DOHH2 (cell line): ENCODE results near the gene YBX2.

Experiments used
- H3F3A ChIP-seq: fragments of 200-600 bp; sonication (generic), shearing (Covaris generic); 2 replicates; pipeline ENCODE4 v1.6.0; 2016; ENCODE audit warnings: antibody characterized with exemption, mild to moderate bottlenecking; ENCODE audit not compliant: control insufficient read depth, insufficient read depth
- H3K27ac ChIP-seq: fragments of 200-600 bp; sonication (generic); 2 replicates; pipeline ENCODE4 v1.5.1; 2014; ENCODE audit warnings: low read depth, mild to moderate bottlenecking, low read length, moderate library complexity
- H3K27me3 ChIP-seq: fragments of 200-600 bp; sonication (generic); 2 replicates; pipeline ENCODE4 v1.6.1; 2014; ENCODE audit warnings: mild to moderate bottlenecking, low read length, mixed read lengths; ENCODE audit not compliant: control insufficient read depth
- H3K36me3 ChIP-seq: fragments of 200-600 bp; sonication (generic); 2 replicates; pipeline ENCODE4 v1.6.1; 2014; ENCODE audit warnings: mild to moderate bottlenecking, low read length, moderate library complexity, mixed read lengths; ENCODE audit not compliant: control insufficient read depth
- H3K4me1 ChIP-seq: fragments of 200-600 bp; sonication (generic); 2 replicates; pipeline ENCODE4 v1.6.1; 2014; ENCODE audit warnings: mild to moderate bottlenecking, low read length, mixed read lengths; ENCODE audit not compliant: control insufficient read depth
- H3K4me2 ChIP-seq: fragments of 200-600 bp; sonication (generic); 2 replicates; pipeline ENCODE4 v1.6.0; 2014; ENCODE audit warnings: mild to moderate bottlenecking, low read length, moderate library complexity
- H3K4me3 ChIP-seq: fragments of 200-600 bp; sonication (generic); 2 replicates; pipeline ENCODE4 v1.5.1; 2014; ENCODE audit warnings: mild to moderate bottlenecking, low read length, mixed read lengths
- H3K79me2 ChIP-seq: fragments of 200-600 bp; sonication (generic); 2 replicates; pipeline ENCODE4 v1.6.1; 2014; ENCODE audit warnings: mild to moderate bottlenecking, low read length, mixed read lengths; ENCODE audit not compliant: control insufficient read depth
- H3K9me2 ChIP-seq: fragments of 200-600 bp; sonication (generic); replicated peaks from 2 replicates; pipeline ENCODE4 v1.6.1; 2014; ENCODE audit warnings: mild to moderate bottlenecking, low read length, mixed read lengths; ENCODE audit not compliant: control insufficient read depth
- H3K9me3 ChIP-seq: fragments of 200-600 bp; sonication (generic); 2 replicates; pipeline ENCODE4 v1.6.1; 2014; ENCODE audit warnings: antibody characterized with exemption, low read length, mixed read lengths; ENCODE audit not compliant: control insufficient read depth, insufficient read depth
- H4K20me1 ChIP-seq: fragments of 200-600 bp; sonication (generic); 2 replicates; pipeline ENCODE4 v1.6.0; 2014; ENCODE audit warnings: low read depth, mild to moderate bottlenecking, antibody characterized with exemption, low read length, moderate library complexity; ENCODE audit not compliant: control insufficient read depth, insufficient read depth
- EZH2phosphoT487 ChIP-seq: fragments of 200-600 bp; sonication (generic); IDR thresholded peaks from 2 replicates; pipeline ENCODE4 v1.6.1; 2017; ENCODE audit warnings: borderline replicate concordance, mild to moderate bottlenecking, antibody characterized with exemption, low read length, moderate library complexity, mixed read lengths
- TF ChIP-seq, protein P1 (sequence below): fragments of 200-600 bp; sonication (generic); IDR thresholded peaks from one replicate; pipeline ENCODE4 v1.5.1; 2014; ENCODE audit warnings: antibody characterized with exemption, mild to moderate bottlenecking, low read depth, low read length; ENCODE audit not compliant: poor library complexity, severe bottlenecking

The YBX2 gene

DNA sequence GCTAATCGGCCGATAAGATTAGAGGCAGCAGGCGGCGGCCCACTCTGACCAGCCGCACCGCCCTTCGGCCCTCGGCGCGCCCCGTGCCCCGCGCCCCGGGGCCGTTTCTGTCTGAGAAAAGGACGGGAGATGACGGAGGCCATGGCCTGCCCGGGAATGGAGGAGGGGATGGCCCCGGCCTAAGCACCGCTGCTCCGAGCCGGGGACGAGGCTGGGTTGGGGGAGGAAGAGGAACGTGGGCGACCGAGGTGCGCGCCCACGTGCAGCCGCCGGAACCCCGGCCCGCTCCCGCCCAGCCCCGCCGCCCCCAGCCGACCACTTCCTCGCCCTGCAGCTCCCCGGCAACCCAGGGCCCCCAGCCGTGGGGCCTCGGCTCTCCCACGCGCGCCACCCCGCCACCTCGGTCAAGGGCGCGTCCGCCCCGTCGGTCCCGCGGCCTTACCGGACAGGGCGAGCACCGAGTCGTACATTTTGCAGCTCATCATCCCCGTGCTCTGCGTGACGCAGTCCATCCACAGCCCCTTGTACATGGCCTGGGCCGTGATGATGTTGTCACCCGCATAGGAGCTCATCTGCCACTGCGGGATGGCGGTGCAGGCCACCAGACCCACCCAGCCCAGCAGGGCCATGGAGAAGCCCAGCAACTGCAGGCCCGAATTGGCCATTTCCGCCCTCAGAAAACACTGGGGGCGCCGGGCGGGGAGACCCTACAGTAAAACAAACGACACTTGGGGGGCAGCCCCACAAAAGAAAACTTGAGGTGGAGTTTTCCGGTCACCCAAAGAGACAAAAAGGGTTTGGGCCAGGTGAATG is 32.9 kb downstream of the YBX2 start:
- Histone ChIP-seq H4K20me1 (no peaks in the 10 kb centered on the region), H3K4me3 (peak overlapping the region; percentile 22; the same call in 1 of the 2 replicates)

GRCh38 chr17:7260651-7261378 is 33.6 kb downstream of the YBX2 start:
- no peaks in the 10 kb centered on the region for H3K9me3 ChIP-seq
- no peaks in the 10 kb centered on the region for H3K9me2 ChIP-seq
- no peaks in the 10 kb centered on the region for H4K20me1 ChIP-seq
- H3K27ac ChIP-seq, result no peak overlapping the region
- peaks cover 29% of the 10 kb centered on the region for H3K36me3 ChIP-seq
- peak overlapping the region; percentile 45 for H3K4me2 ChIP-seq
- H3K4me3 ChIP-seq, result peak overlapping the region; percentile 22; the same call in 1 of the 2 replicates
- H3F3A ChIP-seq, result peaks cover 6% of the 10 kb centered on the region; the same call in 1 of the 2 replicates
- peaks cover 31% of the 10 kb centered on the region for H3K4me1 ChIP-seq
- H3K27me3 ChIP-seq, result peaks cover 32% of the 10 kb centered on the region
- TF ChIP-seq, protein P1, sequence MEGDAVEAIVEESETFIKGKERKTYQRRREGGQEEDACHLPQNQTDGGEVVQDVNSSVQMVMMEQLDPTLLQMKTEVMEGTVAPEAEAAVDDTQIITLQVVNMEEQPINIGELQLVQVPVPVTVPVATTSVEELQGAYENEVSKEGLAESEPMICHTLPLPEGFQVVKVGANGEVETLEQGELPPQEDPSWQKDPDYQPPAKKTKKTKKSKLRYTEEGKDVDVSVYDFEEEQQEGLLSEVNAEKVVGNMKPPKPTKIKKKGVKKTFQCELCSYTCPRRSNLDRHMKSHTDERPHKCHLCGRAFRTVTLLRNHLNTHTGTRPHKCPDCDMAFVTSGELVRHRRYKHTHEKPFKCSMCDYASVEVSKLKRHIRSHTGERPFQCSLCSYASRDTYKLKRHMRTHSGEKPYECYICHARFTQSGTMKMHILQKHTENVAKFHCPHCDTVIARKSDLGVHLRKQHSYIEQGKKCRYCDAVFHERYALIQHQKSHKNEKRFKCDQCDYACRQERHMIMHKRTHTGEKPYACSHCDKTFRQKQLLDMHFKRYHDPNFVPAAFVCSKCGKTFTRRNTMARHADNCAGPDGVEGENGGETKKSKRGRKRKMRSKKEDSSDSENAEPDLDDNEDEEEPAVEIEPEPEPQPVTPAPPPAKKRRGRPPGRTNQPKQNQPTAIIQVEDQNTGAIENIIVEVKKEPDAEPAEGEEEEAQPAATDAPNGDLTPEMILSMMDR, result no peak
- TF ChIP-seq EZH2phosphoT487, result no peak
- no peaks in the 10 kb centered on the region for H3K79me2 ChIP-seq

More for the DNA sequence above, 32.9 kb downstream of the YBX2 start:
- Histone ChIP-seq H3K4me1 (peaks cover 31% of the 10 kb centered on the region), H3K79me2 (no peaks in the 10 kb centered on the region), H3K27me3 (peaks cover 32% of the 10 kb centered on the region), H3K4me2 (peak overlapping the region; percentile 87), H3K27ac (no peak overlapping the region), H3K9me3 (no peaks in the 10 kb centered on the region), H3K9me2 (no peaks in the 10 kb centered on the region), H3F3A (peaks cover 6% of the 10 kb centered on the region; the same call in 1 of the 2 replicates), H3K36me3 (peaks cover 25% of the 10 kb centered on the region)
- TF ChIP-seq, protein P1, result no peak
- TF ChIP-seq EZH2phosphoT487, result peak; percentile 54; the same call in 1 of the 2 replicates

- Histone ChIP-seq H3K27me3 (peaks cover 32% of the 10 kb centered on the region), H3K9me3 (no peaks in the 10 kb centered on the region), H3F3A (peaks cover 6% of the 10 kb centered on the region; the same call in 1 of the 2 replicates), H3K4me2 (no peak overlapping the region), H3K36me3 (peaks cover 32% of the 10 kb centered on the region), H3K4me1 (peaks cover 31% of the 10 kb centered on the region), H3K27ac (no peak overlapping the region), H3K79me2 (no peaks in the 10 kb centered on the region), H4K20me1 (no peaks in the 10 kb centered on the region), H3K9me2 (no peaks in the 10 kb centered on the region), H3K4me3 (no peak overlapping the region)
- no peak for TF ChIP-seq EZH2phosphoT487
- TF ChIP-seq, protein P1, result no peak
Observed at GRCh38 chr17:7260151-7260550, 34.3 kb downstream of the YBX2 start.
